GM12878 (cell line): ENCODE data around the gene ADAMTS17. TPM values are rescaled to one million over a fixed set of nuclear protein-coding genes. Genes with fewer than 3 reads are reported as not detected.

ENCODE experiments used
- ATAC-seq: fragments of 200-7000 bp; cut with Tn5 transposase; 3 replicates; pipeline ENCODE4 v1.9.1; 2020; ENCODE audit warnings: mild to moderate bottlenecking, moderate library complexity
- BruUV-seq: library from RNA; stranded (reverse); fragments of 400-500 nt; replicated peaks from 2 replicates; lab custom pipeline; 2021; lab: Mats Ljungman, UMichigan
- CTCF ChIA-PET: fragments of 300-600 bp; sonication (Branson Sonifier 250); formaldehyde crosslinking; extraction: SDS; loops from one replicate; lab custom pipeline; 2021; ENCODE audit warnings: inconsistent platforms; lab: Yijun Ruan, JAX
- POLR2A ChIA-PET: fragments of 350-600 bp; formaldehyde crosslinking; extraction: SDS; loops from one replicate; lab custom pipeline; 2021; ENCODE audit warnings: inconsistent platforms; lab: Charles Lee
- RAD21 ChIA-PET: fragments of 300-600 bp; sonication (Branson Sonifier 250); formaldehyde crosslinking; loops from one replicate; lab custom pipeline; 2023; ENCODE audit warnings: antibody characterized with exemption; ENCODE audit not compliant: unreplicated experiment; lab: Charles Lee
- SMC1A ChIA-PET: fragments of 300-600 bp; sonication (Branson Sonifier 250); formaldehyde crosslinking; loops from one replicate; lab custom pipeline; 2023; ENCODE audit not compliant: unreplicated experiment, uncharacterized antibody; lab: Charles Lee
- DNase-seq: peaks from one replicate; pipeline ENCODE4 v3.0.0-alpha.2; 2011; ENCODE audit warnings: low read depth, low spot score
- FAIRE-seq: peaks from 3 replicates; lab custom pipeline; 2011; peaks lifted over from hg19 to GRCh38; lab: Jason Lieb, UNC
- H2AFZ ChIP-seq: 2 replicates; pipeline ENCODE4 v1.6.0; 2011; ENCODE audit warnings: low read depth, low read length, control low read depth; ENCODE audit not compliant: control insufficient read depth
- H3K27ac ChIP-seq: 2 replicates; pipeline ENCODE4 v1.5.1; 2011; ENCODE audit warnings: control low read depth; ENCODE audit not compliant: control insufficient read depth, insufficient read depth
- H3K27me3 ChIP-seq, 2 experiments: replicated peaks in 1 of 2; 2 replicates each; pipeline versions ENCODE4 v1.6.0 to v1.6.1; 2011; ENCODE audit warnings: low read length in 1 of 2; ENCODE audit not compliant: control insufficient read depth in 2 of 2, insufficient read depth in 2 of 2
- H3K36me3 ChIP-seq, 2 experiments: 2 replicates each; pipeline ENCODE4 v1.5.1; 2011; ENCODE audit warnings: low read length in 1 of 2; ENCODE audit not compliant: control insufficient read depth in 2 of 2, insufficient read depth in 2 of 2
- H3K4me1 ChIP-seq: 2 replicates; pipeline ENCODE4 v1.6.1; 2011; ENCODE audit warnings: mild to moderate bottlenecking, low read length, moderate library complexity, mixed read lengths; ENCODE audit not compliant: control insufficient read depth, insufficient read depth
- H3K4me2 ChIP-seq: 2 replicates; pipeline ENCODE4 v1.6.0; 2011; ENCODE audit warnings: control low read depth; ENCODE audit not compliant: control insufficient read depth, insufficient read depth
- H3K4me3 ChIP-seq: fragments of 200-600 bp; sonication (generic); 2 replicates; pipeline ENCODE4 v1.5.1; 2016
- H3K79me2 ChIP-seq: 2 replicates; pipeline ENCODE4 v1.6.0; 2011; ENCODE audit warnings: low read length; ENCODE audit not compliant: control insufficient read depth, insufficient read depth
- H3K9ac ChIP-seq: 2 replicates; pipeline ENCODE4 v1.8.0; 2011; ENCODE audit warnings: low read length, control low read depth, mixed read lengths; ENCODE audit not compliant: control insufficient read depth, insufficient read depth
- H3K9me3 ChIP-seq: replicated peaks from 3 replicates; pipeline ENCODE4 v1.5.1; 2011; ENCODE audit warnings: mild to moderate bottlenecking, low read length; ENCODE audit not compliant: control insufficient read depth, insufficient read depth
- H4K20me1 ChIP-seq: 2 replicates; pipeline ENCODE4 v1.6.0; 2011; ENCODE audit not compliant: control insufficient read depth, insufficient read depth
- BMI1 ChIP-seq: fragments of 450-650 bp; IDR thresholded peaks from 2 replicates; pipeline ENCODE4 v1.6.1; 2016; ENCODE audit warnings: mild to moderate bottlenecking, moderate library complexity, borderline replicate concordance
- CHD2 ChIP-seq: IDR thresholded peaks from 2 replicates; pipeline ENCODE4 v1.6.1; 2011; ENCODE audit warnings: low read depth, low read length, improper control_type of control experiment, borderline replicate concordance
- FOS ChIP-seq: IDR thresholded peaks from 3 replicates; pipeline ENCODE4 v1.6.1; 2011; ENCODE audit warnings: borderline replicate concordance; ENCODE audit not compliant: insufficient read length; ENCODE audit errors: extremely low read depth
- HDGF ChIP-seq: fragments of 450-650 bp; IDR thresholded peaks from 2 replicates; pipeline ENCODE4 v1.6.1; 2016; ENCODE audit warnings: antibody characterized with exemption
- LARP7 ChIP-seq: fragments of 450-650 bp; IDR thresholded peaks from 2 replicates; pipeline ENCODE4 v1.6.1; 2017; ENCODE audit warnings: mild to moderate bottlenecking
- NR2C1 ChIP-seq: fragments of 450-650 bp; IDR thresholded peaks from 2 replicates; pipeline ENCODE4 v1.6.1; 2017; ENCODE audit warnings: antibody characterized with exemption, mild to moderate bottlenecking, moderate library complexity
- PML ChIP-seq: IDR thresholded peaks from 2 replicates; pipeline ENCODE4 v1.6.1; 2012; ENCODE audit warnings: low read length, inconsistent platforms
- SIN3A ChIP-seq: IDR thresholded peaks from 2 replicates; pipeline ENCODE4 v1.6.1; 2012; ENCODE audit warnings: low read depth, low read length, improper control_type of control experiment
- WRNIP1 ChIP-seq: IDR thresholded peaks from 2 replicates; pipeline ENCODE4 v1.6.1; 2011; ENCODE audit warnings: low read depth, low read length, improper control_type of control experiment, borderline replicate concordance
- ZNF622 ChIP-seq: fragments of 450-650 bp; IDR thresholded peaks from 2 replicates; pipeline ENCODE4 v1.6.1; 2017; ENCODE audit warnings: mild to moderate bottlenecking, inconsistent platforms
- WGBS: methylation state at CpG from one replicate; pipeline ENCODE4 v1.1.6; 2016; ENCODE audit warnings: low lambda C conversion rate; ENCODE audit not compliant: insufficient replicate concordance, insufficient coverage; ENCODE audit errors: missing lambda C conversion rate; 5-methylcytosine and 5-hydroxymethylcytosine counted together
- in situ Hi-C: fragments of 300-500 bp; cut with MboI; formaldehyde crosslinking; loops from 9 replicates; pipeline ENCODE4 v1.14.3; 2018; ENCODE audit warnings: mixed read lengths
- intact Hi-C: fragments of 100-400 bp; cut with micrococcal nuclease; formaldehyde crosslinking; loops from one replicate; pipeline ENCODE4 v1.14.2; 2022; ENCODE audit not compliant: unreplicated experiment
- polyA plus RNA-seq, 11 experiments: library from polyadenylated mRNA; depleted of rRNA in 4 of 11; unstranded in 6 of 11; stranded (reverse) in 5 of 11; fragments of >200 nt; fragmentation: Nextera tagmentation in 4 of 11; fragmentation: Illumina TruSeq in 1 of 11; extraction: Ambion mirVana in 4 of 11; extraction: Trizol in 1 of 11; gene quantifications; 1 replicate in 1 of 11; 2 replicates in 10 of 11; pipeline versions ENCODE4 v1.2.1 to v1.2.3, GENCODE V29; 2011 to 2016; ENCODE audit warnings: inconsistent platforms in 2 of 11, missing spikeins in 2 of 11, low read depth in 1 of 11
- total RNA-seq, 4 experiments: library from RNA; depleted of rRNA in 3 of 4; stranded (reverse); fragments of >200 nt in 3 of 4; fragmentation: Illumina TruSeq in 1 of 4; extraction: Trizol in 1 of 4; gene quantifications; 2 replicates each; pipeline versions ENCODE4 v1.2.1 to v1.2.3, GENCODE V29; 2013 to 2021
- TF ChIP-seq, protein P1 (sequence below): fragments of 450-650 bp; IDR thresholded peaks from 2 replicates; pipeline ENCODE4 v1.6.1; 2017; ENCODE audit warnings: low read depth, mild to moderate bottlenecking, moderate library complexity
- TF ChIP-seq, protein P2 (sequence below): fragments of 450-650 bp; conservative IDR thresholded peaks from 2 replicates; pipeline ENCODE4 v1.6.1; 2017; ENCODE audit warnings: mild to moderate bottlenecking, moderate library complexity
- TF ChIP-seq, protein P3 (sequence below): IDR thresholded peaks from 2 replicates; pipeline ENCODE4 v1.6.1; 2011; ENCODE audit warnings: borderline replicate concordance, low read depth, mild to moderate bottlenecking, moderate library complexity, mixed read lengths, low read length; ENCODE audit not compliant: insufficient read depth; ENCODE audit errors: extremely low read length
- TF ChIP-seq, protein P4 (sequence below): fragments of 450-650 bp; IDR thresholded peaks from 2 replicates; pipeline ENCODE4 v1.6.1; 2018; ENCODE audit warnings: borderline replicate concordance, mild to moderate bottlenecking; ENCODE audit not compliant: partially characterized antibody
- TF ChIP-seq, protein P5 (sequence below): fragments of 450-650 bp; IDR thresholded peaks from 2 replicates; pipeline ENCODE4 v1.6.1; 2016; ENCODE audit warnings: mild to moderate bottlenecking

ADAMTS17 gene
- total and polyA plus RNA-seq, 10 of the 15 experiments (the other 5 are each of a cell fraction or from before 2014, with no cell fraction given) = 0.04 to 0.50 (median 0.10) TPM; not detected in 4

DNA sequence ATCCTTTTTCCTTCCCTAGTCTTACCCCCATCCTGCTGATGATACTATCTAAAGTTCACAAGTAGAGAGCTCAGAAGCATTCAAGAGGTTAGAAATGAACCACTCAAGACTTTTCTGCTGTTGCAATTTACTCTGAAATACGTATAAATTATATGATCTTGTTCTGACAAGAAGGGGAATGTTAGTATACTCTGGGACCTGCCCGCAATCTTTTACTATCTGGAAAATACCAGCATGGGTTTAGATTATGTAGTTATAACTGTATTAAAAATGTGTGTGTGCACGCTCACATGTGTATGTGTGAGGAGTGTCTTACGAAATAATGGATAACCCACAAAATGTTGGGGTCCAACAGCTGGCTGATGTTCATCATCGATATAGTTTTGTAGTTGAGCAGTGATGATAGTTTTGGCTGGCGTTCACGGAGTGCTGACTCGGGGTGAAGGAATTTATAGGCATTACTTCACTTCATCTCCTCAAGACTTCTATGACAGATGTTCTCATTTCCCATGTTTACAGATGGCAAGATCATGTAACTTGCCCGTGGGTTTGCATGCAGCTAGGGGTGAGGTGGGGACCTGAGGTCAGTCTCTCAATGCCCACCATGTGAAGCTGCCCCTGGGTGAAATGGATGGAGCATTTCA, 311.1 kb downstream of the ADAMTS17 start:
- Histone ChIP-seq H3K4me3 (no peak overlapping the region), H2AFZ (no peak overlapping the region), H3K36me3 (no peaks in the 10 kb centered on the region), H3K4me2 (no peak overlapping the region), H3K9ac (no peak overlapping the region), H3K27me3 (no peaks in the 10 kb centered on the region), H3K79me2 (no peaks in the 10 kb centered on the region), H3K9me3 (peaks cover 4% of the 10 kb centered on the region; the same call in 2 of the 3 replicates), H3K4me1 (no peaks in the 10 kb centered on the region), H4K20me1 (no peaks in the 10 kb centered on the region), H3K27ac (no peak overlapping the region)
- in situ Hi-C loops = no loop called here
- FAIRE-seq = no peak
- 23% methylated on average over 9 of the region's 9 CpGs for WGBS
- ChIA-PET CTCF (no interaction called here), POLR2A (no interaction called here), SMC1A (no interaction called here), RAD21 (no interaction called here)
- DNase-seq = no peak
- intact Hi-C loops = no loop called here
- BruUV-seq = no TSS peak
- ATAC-seq = no peak
- TF ChIP-seq WRNIP1 (no peak), ZNF622 (no peak), BMI1 (no peak), PML (no peak), FOS (no peak), LARP7 (no peak), NR2C1 (no peak), HDGF (no peak), CHD2 (no peak), SIN3A (no peak)
- TF ChIP-seq, protein P1, sequence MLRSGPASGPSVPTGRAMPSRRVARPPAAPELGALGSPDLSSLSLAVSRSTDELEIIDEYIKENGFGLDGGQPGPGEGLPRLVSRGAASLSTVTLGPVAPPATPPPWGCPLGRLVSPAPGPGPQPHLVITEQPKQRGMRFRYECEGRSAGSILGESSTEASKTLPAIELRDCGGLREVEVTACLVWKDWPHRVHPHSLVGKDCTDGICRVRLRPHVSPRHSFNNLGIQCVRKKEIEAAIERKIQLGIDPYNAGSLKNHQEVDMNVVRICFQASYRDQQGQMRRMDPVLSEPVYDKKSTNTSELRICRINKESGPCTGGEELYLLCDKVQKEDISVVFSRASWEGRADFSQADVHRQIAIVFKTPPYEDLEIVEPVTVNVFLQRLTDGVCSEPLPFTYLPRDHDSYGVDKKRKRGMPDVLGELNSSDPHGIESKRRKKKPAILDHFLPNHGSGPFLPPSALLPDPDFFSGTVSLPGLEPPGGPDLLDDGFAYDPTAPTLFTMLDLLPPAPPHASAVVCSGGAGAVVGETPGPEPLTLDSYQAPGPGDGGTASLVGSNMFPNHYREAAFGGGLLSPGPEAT = no peak
- TF ChIP-seq, protein P2, sequence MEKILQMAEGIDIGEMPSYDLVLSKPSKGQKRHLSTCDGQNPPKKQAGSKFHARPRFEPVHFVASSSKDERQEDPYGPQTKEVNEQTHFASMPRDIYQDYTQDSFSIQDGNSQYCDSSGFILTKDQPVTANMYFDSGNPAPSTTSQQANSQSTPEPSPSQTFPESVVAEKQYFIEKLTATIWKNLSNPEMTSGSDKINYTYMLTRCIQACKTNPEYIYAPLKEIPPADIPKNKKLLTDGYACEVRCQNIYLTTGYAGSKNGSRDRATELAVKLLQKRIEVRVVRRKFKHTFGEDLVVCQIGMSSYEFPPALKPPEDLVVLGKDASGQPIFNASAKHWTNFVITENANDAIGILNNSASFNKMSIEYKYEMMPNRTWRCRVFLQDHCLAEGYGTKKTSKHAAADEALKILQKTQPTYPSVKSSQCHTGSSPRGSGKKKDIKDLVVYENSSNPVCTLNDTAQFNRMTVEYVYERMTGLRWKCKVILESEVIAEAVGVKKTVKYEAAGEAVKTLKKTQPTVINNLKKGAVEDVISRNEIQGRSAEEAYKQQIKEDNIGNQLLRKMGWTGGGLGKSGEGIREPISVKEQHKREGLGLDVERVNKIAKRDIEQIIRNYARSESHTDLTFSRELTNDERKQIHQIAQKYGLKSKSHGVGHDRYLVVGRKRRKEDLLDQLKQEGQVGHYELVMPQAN = no peak
- TF ChIP-seq, protein P3, sequence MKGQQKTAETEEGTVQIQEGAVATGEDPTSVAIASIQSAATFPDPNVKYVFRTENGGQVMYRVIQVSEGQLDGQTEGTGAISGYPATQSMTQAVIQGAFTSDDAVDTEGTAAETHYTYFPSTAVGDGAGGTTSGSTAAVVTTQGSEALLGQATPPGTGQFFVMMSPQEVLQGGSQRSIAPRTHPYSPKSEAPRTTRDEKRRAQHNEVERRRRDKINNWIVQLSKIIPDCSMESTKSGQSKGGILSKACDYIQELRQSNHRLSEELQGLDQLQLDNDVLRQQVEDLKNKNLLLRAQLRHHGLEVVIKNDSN = no peak
- TF ChIP-seq, protein P4, sequence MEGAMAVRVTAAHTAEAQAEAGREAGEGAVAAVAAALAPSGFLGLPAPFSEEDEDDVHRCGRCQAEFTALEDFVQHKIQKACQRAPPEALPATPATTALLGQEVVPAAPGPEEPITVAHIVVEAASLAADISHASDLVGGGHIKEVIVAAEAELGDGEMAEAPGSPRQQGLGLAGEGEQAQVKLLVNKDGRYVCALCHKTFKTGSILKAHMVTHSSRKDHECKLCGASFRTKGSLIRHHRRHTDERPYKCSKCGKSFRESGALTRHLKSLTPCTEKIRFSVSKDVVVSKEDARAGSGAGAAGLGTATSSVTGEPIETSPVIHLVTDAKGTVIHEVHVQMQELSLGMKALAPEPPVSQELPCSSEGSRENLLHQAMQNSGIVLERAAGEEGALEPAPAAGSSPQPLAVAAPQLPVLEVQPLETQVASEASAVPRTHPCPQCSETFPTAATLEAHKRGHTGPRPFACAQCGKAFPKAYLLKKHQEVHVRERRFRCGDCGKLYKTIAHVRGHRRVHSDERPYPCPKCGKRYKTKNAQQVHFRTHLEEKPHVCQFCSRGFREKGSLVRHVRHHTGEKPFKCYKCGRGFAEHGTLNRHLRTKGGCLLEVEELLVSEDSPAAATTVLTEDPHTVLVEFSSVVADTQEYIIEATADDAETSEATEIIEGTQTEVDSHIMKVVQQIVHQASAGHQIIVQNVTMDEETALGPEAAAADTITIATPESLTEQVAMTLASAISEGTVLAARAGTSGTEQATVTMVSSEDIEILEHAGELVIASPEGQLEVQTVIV = no peak
- TF ChIP-seq, protein P5, sequence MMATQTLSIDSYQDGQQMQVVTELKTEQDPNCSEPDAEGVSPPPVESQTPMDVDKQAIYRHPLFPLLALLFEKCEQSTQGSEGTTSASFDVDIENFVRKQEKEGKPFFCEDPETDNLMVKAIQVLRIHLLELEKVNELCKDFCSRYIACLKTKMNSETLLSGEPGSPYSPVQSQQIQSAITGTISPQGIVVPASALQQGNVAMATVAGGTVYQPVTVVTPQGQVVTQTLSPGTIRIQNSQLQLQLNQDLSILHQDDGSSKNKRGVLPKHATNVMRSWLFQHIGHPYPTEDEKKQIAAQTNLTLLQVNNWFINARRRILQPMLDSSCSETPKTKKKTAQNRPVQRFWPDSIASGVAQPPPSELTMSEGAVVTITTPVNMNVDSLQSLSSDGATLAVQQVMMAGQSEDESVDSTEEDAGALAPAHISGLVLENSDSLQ = no peak
